Measurements from ENCODE around the gene KIF5B.

KIF5B gene

GRCh38 chr10:32077896-32078485, 21.8 kb upstream of the KIF5B start:
- Histone ChIP-seq H3K27me3 (replicated peaks; ENCODE audit: insufficient read depth, low read length) (no peaks in the 10 kb centered on the region), H3K79me2 (ENCODE audit: low read length) (no peaks in the 10 kb centered on the region), H2AFZ (ENCODE audit: low read length) (no peak overlapping the region), H3F3A (ENCODE audit: insufficient read depth, low read length) (no peaks in the 10 kb centered on the region), H3K4me3 (ENCODE audit: low read length) (no peak overlapping the region), H3K27ac (ENCODE audit: low read length) (no peak overlapping the region), H3K4me2 (ENCODE audit: low read depth, low read length) (no peak overlapping the region), H3K4me1 (ENCODE audit: low read length) (no peaks in the 10 kb centered on the region), H3K9me2 (replicated peaks; ENCODE audit: insufficient read depth, low read length) (no peaks in the 10 kb centered on the region), H3K9me3 (replicated peaks; ENCODE audit: insufficient read depth, low read length) (no peaks in the 10 kb centered on the region), H4K20me1 (ENCODE audit: insufficient read depth, low read length) (no peaks in the 10 kb centered on the region), H3K36me3 (replicated peaks; ENCODE audit: insufficient read depth, low read length) (no peaks in the 10 kb centered on the region), H3K9ac (ENCODE audit: low read length) (no peak overlapping the region)
- TF ChIP-seq, protein P1, sequence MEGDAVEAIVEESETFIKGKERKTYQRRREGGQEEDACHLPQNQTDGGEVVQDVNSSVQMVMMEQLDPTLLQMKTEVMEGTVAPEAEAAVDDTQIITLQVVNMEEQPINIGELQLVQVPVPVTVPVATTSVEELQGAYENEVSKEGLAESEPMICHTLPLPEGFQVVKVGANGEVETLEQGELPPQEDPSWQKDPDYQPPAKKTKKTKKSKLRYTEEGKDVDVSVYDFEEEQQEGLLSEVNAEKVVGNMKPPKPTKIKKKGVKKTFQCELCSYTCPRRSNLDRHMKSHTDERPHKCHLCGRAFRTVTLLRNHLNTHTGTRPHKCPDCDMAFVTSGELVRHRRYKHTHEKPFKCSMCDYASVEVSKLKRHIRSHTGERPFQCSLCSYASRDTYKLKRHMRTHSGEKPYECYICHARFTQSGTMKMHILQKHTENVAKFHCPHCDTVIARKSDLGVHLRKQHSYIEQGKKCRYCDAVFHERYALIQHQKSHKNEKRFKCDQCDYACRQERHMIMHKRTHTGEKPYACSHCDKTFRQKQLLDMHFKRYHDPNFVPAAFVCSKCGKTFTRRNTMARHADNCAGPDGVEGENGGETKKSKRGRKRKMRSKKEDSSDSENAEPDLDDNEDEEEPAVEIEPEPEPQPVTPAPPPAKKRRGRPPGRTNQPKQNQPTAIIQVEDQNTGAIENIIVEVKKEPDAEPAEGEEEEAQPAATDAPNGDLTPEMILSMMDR (IDR thresholded peaks at IDR 0.05; ENCODE audit: low read length): no peak
- TF ChIP-seq EZH2 (optimal IDR thresholded peaks at IDR 0.05; ENCODE audit: low read depth, low read length) (no peak), EZH2phosphoT487 (IDR thresholded peaks at IDR 0.05; ENCODE audit: low read length) (no peak)
- no peak for DNase-seq

- no peak overlapping the region for H3K9ac ChIP-seq (ENCODE audit: low read length)
- no peaks in the 10 kb centered on the region for H3K9me2 ChIP-seq (replicated peaks; ENCODE audit: insufficient read depth, low read length)
- H3K36me3 ChIP-seq (replicated peaks; ENCODE audit: insufficient read depth, low read length): no peaks in the 10 kb centered on the region
- TF ChIP-seq, protein P1 (IDR thresholded peaks at IDR 0.05; ENCODE audit: low read length): no peak
- TF ChIP-seq EZH2phosphoT487 (IDR thresholded peaks at IDR 0.05; ENCODE audit: low read length) (no peak), EZH2 (optimal IDR thresholded peaks at IDR 0.05; ENCODE audit: low read depth, low read length) (no peak)
- H3K9me3 ChIP-seq (replicated peaks; ENCODE audit: insufficient read depth, low read length): no peaks in the 10 kb centered on the region
- H2AFZ ChIP-seq (ENCODE audit: low read length): no peak overlapping the region
- no peak for DNase-seq
- no peak overlapping the region for H3K27ac ChIP-seq (ENCODE audit: low read length)
- H3K4me2 ChIP-seq (ENCODE audit: low read depth, low read length): no peak overlapping the region
- H3K27me3 ChIP-seq (replicated peaks; ENCODE audit: insufficient read depth, low read length): no peaks in the 10 kb centered on the region
- no peaks in the 10 kb centered on the region for H3F3A ChIP-seq (ENCODE audit: insufficient read depth, low read length)
- no peaks in the 10 kb centered on the region for H4K20me1 ChIP-seq (ENCODE audit: insufficient read depth, low read length)
- no peaks in the 10 kb centered on the region for H3K79me2 ChIP-seq (ENCODE audit: low read length)
- H3K4me3 ChIP-seq (ENCODE audit: low read length): no peak overlapping the region
- no peaks in the 10 kb centered on the region for H3K4me1 ChIP-seq (ENCODE audit: low read length)
Measured at GRCh38 chr10:32073659-32074058, 17.4 kb upstream of the KIF5B start.

DNA sequence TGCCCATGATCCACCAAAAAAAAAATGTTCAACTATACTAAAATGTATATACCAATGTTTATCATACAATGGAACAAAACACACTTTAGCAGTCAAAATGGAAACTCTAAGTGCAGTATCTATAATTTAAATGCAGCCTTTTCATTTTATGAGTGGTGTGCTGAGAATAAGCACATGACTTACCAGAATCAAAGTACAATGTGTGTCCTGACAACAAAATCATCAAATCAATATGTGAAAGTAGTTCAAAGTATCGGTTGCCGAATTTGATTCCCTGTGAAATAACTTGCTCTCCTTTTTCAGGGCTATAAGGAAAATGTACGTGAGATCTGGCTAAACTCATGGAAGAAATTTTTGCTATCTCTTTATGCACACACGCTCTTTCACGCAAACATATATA, 16.9 kb upstream of the KIF5B start:
- H3K36me3 ChIP-seq (replicated peaks; ENCODE audit: insufficient read depth, low read length): no peaks in the 10 kb centered on the region
- no peaks in the 10 kb centered on the region for H3K9me3 ChIP-seq (replicated peaks; ENCODE audit: insufficient read depth, low read length)
- H3K9me2 ChIP-seq (replicated peaks; ENCODE audit: insufficient read depth, low read length): no peaks in the 10 kb centered on the region
- no peaks in the 10 kb centered on the region for H3F3A ChIP-seq (ENCODE audit: insufficient read depth, low read length)
- no peak for TF ChIP-seq EZH2 (optimal IDR thresholded peaks at IDR 0.05; ENCODE audit: low read depth, low read length)
- TF ChIP-seq EZH2phosphoT487 (IDR thresholded peaks at IDR 0.05; ENCODE audit: low read length): no peak
- TF ChIP-seq, protein P1 (IDR thresholded peaks at IDR 0.05; ENCODE audit: low read length): no peak
- H3K27me3 ChIP-seq (replicated peaks; ENCODE audit: insufficient read depth, low read length): no peaks in the 10 kb centered on the region
- no peaks in the 10 kb centered on the region for H4K20me1 ChIP-seq (ENCODE audit: insufficient read depth, low read length)
- no peak overlapping the region for H3K9ac ChIP-seq (ENCODE audit: low read length)
- no peaks in the 10 kb centered on the region for H3K4me1 ChIP-seq (ENCODE audit: low read length)
- H3K27ac ChIP-seq (ENCODE audit: low read length): no peak overlapping the region
- no peak overlapping the region for H2AFZ ChIP-seq (ENCODE audit: low read length)
- H3K4me3 ChIP-seq (ENCODE audit: low read length): no peak overlapping the region
- H3K4me2 ChIP-seq (ENCODE audit: low read depth, low read length): no peak overlapping the region
- H3K79me2 ChIP-seq (ENCODE audit: low read length): no peaks in the 10 kb centered on the region
- DNase-seq: no peak
